Hippocampal formation (tissue), 2 donors: ENCODE results near the gene CACNA1A.
A peak's percentile ranks its signal among the peaks of the same experiment; 100 is the strongest.

Experiments
- DNase-seq, 2 donors: peaks; one replicate each; lab custom pipeline; 2025; lab: John Stamatoyannopoulos, UW

Gene CACNA1A

DNA sequence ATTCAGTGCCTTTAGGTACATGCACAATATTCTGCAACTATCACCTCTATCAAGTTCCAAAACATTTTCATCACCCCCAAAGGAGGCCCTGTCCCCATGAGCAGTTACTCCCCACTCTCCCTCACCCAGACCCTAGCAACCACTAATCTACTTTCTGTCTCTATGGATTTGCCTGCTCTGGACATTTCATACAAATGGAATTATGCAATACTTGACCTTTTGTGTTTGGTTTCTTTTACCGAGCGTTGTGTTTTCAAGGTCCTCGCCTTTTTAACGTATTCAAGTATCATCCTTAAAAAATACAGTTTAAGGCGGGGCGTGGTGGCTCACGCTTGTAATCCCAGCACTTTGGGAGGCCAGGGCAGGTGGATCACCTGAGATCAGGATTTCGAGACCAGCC lies 196.4 kb downstream of the CACNA1A start:
- DNase-seq, result no peak

DNA sequence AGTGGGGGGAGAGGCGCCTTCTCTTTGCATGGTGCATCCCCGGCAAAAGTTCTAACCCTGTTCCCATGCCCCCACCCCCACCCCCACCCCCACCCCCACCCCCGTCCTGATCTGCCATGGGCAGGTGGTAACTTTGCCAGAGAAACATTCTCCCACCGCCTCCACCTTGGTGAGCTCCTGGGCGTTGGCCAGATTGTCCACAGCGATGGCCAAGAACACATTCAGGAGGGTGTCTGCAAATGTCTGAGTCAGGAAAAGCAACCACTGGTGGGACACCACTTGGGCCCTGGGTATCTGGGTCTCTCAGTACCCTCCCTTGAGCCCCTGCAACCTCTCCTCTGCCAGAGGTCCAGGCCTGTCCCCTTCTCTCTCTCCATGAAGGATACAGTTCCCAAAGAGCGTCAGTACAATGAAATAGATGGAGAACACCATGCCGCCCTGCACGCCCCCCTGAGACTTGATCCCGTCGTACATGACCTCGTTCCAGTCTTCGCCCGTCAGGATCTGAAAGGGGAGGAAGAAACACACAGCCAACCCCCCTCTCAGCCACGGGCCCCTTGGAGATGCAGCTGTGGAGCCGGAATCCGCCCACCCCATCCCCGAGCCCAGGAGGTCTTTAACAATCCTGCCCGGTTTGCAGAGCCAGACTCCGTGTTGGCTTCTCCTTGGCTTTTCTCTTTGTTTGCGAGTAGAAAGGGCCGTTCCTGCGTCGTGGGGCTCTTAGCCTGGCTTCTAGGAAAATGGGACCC lies 202.7 kb downstream of the CACNA1A start:
- DNase-seq, result no peak

DNA sequence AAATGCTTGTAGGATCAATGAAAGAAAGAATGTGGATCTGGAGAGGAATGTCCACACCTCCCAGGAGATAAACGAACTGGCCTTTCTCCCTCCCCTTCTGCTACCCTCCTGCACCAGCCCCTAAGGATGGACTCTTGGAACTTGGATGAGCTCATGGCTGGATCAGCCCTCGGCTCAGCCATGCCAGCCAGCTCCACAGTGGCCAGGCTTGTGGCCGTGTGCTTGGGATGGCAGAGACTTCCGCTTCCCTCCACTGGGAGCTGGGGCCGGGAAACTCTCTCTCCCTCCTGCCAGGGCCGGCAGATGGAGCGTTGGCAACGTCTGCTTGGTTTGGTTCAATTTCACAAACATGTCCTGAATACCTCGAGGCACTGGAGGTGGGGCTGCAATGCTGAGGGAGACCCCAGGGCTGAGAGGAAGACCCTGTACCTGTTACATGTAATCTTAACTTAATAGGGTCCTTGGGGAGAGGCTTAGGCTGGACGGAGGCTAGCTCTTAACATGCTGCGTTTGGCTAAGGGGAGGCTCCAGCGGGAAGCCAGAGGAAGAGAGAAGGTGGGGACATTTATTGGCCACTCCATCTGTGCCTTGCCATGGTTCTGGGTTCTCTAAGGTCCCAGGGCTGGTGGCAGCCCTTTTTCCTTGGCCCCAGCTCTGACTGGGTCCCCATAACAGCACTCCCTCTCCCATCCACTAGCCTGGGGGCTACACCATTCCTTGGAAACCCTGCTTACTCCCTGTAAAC lies 203.6 kb downstream of the CACNA1A start:
- no peak for DNase-seq

DNA sequence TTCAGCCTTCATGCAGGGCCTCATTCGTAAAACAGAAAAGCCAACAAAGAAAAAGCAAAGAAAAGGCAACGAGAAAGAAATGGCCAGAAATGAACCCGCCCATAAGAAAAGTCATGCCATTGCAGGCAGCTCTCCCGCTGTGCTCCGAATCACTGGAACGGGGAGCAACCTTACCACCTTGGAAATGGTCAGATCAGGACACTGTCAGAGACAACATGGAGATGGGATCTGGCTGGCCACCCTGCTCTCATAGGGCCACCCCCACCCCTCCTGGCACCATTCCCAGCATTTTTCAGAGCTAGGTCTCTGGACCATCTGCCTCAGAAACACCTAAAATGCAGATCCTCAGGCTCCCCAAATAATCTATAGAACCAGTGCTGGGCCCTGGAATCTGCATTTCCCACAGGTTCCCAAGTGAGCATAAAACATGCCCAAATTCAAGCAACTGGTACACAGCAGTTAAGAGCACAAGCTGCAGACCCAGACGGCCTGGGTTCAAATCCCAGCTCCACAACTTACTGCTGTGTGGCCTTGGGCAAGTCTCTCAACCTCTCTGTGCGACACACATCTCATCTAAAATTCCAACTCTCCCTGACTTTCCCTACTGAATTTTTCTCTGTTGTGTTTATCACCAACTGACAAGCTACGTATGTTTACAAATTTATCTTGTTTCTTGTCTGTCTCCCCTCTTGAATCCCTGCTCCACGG lies 204.5 kb downstream of the CACNA1A start:
- DNase-seq, result no peak

DNA sequence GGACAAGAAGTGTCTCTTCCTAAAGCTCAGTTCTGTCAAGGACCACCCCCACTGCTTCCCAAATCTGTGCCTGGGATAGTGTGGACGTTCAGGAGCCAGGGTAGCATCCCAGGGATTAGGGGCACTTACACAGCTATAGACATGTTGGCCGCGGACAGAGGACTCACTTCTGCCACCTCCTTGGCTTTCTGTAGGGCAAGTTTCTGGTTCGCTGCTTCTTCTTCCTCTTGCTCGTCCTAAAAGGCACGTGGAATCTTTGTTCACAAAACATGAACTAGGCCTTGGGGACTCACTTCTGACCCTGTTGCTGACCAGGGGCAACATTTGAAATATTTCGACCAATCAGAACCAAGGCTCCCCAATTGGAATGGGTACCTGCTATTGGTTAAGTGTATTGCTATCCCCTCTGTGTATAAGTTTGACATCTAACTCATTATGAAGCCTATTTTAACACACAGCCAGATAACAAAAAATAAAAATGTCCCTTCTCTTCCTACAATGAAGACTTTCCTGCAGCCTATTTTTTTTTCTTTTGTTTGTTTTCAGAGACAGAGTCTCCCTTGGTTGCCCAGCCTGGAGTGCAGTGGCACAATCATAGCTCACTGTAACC lies 205.8 kb downstream of the CACNA1A start:
- DNase-seq, result no peak

DNA sequence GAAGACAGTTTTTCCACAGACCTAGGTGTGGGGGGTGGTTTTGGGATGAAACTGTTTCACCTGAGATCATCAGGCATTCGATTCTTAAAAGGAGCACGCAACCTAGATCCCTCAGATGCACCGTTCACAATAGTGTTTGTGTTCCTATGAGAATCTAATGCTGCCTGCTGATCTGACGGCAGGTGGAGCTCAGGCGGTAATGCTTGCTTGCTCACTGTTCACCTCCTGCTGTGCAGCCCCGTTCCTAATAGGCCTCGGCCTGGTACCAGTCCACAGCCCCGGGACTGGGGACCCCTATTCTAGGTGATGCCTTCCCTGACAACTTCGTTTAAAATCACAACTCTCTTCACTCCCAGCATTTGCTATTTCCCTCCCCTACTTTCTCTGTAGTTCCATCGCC lies 206.4 kb downstream of the CACNA1A start:
- no peak for DNase-seq

DNA sequence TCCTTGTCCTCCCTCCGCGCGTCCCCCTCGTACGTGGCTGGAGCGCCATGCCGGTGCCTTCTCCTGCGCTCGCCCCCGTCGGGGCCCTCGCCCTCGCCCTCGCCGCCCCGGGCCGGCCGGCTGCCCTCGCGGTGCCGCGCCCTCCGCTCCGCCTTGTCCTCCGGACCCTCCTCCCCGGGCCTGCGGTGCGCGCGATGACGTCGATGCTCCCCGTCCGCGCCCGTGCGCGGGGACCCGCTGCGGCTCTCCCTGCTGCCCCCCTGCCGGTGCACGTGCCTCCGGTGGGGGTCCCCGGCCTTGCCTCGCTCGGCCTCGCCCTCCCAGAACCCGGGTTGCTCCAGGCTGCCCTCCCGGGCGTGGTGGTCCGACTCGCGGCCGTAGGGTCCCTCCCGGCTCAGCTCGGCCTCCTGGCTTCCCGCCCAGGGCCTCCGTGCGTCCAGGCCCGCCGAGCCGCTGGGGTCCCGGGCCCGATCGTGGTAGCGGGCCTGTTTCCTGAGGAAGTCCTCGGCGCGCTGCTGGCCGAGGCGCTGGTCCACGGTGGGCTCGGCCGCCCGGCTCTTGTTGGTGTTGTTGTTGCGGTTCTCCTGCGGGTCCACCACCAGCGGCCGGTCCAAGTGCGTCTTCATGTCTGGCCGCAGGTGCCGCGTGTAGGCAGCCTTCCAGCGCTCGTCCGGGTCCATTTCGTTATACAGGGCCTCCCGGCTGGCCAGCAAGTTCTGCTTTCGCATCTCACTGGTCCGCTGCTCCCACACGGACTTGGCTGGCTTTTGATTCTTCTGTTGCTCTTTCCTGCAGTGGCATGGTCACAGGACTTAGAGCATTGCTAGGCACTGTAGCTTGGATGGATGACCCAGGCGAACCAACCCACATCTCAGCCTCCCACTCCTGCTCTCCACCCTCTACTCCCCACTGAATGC lies 207.5 kb downstream of the CACNA1A start:
- peak in 1 of 2 donors; percentile 16 for DNase-seq

DNA sequence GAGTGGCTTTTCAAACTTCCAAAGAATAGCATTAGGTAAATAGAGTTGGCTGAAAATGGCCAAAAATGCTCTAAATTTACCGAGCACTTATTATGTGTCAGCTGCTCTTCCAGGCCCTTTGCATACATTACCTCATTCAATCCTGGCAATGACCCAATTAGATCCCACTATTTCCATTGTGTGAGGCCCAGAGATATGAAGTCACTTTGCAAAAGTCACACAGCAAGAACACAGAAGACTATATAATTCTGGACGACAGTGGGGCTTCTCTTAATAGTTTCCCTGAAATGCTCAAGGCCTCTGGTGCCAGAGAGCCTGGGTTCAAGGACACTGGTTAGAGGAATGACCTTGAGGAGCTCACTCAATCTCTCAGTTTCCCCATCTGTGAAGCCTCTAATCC lies 209.3 kb downstream of the CACNA1A start:
- no peak for DNase-seq

DNA sequence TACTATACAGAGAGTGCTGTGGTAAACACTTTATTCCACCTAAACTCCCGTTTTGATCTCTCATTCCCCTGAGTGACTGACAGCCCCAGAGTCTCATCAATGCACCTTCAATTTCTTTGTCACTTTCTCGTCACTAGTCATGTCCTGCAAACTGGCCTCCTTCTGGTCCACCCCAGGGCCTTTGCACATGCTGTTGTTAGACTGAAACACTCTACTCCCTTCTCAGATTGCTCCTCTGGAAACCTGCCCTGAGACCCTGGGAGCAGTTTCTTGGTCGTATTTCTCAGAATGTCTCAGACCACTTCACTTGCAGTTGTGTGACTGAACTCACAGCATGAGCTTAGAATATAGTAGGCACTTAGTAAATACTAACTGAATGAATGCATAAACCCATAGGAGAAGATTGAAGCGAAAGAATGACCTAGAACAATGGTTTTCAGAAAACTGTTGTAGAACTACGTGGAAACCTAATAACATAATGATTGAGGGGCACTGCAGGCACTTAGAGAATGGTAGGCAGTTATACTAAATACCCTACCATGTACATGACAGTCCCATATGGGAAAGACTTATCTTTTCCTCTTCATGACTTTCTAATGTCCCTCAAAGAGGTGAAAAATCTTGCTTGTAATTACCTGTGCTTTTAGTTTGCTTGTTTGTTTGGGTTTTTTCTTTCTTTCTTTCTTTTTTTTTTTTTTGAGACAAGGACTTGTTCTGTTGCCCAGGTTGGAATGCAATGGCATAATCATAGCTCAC lies 211.3 kb downstream of the CACNA1A start:
- DNase-seq, result no peak

DNA sequence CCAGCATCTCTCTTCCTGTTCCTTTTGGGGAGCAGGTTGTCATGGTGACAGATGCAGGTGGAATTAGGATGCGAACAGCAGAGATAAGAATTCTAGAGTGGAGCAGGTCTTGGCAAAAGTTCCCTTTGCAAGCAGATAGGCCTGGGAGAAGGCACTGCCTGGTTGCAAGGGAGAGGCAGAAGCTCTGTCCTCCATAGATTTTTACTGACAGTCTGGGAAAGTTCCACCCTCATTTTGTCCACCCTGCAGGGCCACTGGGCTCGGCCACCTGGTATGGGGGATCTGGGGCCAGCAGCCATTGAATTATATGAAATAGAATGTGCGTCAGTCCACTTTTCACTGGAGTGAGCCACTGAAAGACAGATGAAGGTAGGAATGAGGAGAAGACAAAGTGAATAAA lies 214.4 kb downstream of the CACNA1A start:
- no peak for DNase-seq

DNA sequence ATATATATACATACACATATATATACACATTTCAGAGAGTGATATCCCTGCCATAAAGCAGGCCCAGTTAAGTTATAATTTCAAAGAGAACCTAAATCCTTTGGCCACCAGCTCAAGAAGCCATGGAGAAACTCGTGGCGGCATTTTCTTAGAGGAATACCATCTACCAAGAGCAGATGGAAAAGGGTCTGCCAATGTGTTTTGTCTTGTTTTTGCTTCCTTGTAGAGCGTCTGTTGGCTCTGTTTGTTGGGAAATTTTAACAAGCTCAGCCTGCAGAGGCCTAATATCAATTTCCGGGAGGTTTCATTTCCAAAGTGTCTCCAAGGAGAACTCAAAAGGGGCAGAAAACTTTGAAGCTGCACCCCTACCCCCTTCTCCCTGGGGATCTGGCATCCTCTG lies 215.5 kb downstream of the CACNA1A start:
- DNase-seq, result no peak

DNA sequence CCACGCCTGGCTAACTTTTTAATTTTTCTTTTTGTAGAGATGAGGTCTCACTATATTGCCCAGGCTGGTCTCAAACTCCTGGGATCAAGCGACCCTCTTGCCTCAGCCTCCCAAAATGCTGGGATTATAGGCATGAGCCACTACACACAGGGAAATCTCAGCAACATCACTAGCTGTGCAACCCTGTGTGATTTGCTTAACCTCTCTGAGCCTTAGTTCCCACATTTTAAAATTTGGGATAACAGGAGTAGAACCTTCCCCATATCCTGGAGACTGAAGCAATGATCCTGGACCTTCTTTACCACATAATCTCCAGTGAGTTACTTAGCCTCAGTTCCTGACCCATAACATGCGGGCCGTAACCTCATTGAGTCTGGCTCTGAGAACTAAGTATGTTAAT lies 217.0 kb downstream of the CACNA1A start:
- DNase-seq, result no peak

DNA sequence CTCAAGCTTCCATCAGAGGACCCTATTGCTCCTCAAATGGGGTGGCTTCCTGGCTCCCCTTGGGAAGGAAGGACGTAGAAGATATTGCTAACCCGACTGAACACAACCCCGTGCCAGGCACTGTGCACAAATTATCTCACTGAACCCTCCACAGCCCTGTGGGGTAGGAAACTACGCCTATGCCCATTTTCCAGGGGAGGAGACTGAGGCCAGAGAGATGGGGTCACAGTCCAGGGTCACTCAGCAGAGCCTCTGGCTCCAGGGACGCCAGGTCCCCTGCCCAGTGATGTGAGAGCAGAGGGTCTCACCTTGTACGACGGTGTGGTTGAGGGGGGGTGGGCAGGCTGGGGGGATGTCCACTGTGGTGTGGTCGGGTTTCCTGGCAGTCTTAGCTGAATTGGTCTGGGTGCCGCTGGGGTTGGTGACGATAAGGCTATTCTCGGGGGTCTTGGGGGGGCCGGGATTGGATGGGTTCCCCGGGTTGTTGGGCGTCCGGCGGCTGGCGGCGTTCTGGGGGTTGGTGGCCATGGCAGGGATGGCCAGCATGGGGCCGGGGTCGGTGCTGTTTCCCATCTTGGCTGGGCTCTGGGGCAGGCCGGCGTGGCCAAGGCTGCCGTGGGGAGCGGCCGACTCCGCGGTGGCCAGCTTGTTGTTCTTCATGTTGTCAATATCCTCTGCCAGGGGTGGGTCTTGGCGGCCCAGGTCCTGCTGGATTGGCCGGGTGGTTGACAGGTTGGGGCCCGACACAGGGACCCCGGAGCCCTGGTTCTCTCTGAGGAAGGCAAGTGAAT lies 219.9 kb downstream of the CACNA1A start:
- no peak for DNase-seq

DNA sequence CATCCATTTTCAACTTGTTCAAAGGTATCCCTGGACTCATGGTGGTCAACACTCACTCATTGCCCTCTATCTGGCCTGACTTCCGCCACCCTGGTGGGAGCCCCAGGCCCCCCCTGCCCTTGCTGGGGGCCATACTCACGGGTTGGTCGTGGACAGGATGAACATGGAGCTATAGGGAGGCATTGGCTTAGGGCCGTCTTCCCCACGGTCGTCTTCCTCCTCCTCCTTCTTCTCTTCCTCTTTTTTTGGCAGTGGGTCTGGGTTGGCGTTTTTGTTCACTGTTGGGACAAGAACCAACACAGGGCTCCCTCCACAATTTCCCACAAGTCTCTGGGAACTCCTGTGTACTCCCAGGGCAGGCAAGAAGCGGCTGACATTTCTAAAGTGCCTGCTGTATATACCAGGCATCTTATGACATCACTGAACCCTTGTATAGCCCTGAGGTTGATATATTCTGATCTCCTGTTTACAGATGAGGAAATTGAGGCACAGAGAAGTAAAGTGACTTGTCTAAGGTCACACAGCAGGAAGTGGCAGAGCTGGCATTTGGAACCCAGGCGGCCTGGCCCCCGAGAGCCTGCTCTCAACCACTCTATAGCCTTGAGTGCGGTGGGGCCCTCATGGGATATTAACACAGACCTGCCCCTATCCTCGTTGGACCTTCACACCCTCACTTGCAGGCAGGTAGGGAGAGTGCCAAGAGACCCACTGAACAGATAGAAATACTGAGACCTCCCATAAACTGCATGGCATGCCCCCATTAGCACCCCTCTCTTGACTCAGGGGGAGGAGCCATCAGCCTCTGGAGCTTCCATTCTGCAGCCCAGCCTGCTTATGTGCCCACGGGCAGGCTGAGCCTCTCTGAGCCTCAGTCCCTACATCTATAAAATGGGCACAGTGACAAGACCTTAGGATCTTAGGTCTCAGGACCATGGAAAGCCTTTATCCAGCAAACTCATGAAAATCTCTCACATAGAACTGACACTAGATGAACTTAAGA lies 221.1 kb downstream of the CACNA1A start:
- DNase-seq, result no peak

DNA sequence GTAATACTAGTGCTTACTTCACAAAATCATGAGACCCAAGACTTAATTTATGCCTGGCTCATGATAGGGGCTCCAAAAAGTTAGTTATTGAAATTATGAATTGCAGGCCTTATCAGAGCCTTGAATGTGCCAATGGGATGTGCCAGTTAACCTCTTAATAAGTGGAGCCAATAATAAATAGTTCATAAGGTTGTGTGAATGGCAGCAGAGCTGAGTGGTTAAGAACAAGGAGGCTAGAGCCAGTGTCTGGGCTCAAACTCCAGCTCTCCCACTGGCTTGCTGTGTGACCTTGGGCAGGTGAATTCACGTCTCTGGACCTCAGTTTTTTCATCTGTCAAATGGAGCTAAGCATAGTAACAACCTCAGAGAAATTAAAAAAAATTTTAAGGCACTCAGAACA lies 222.4 kb downstream of the CACNA1A start:
- DNase-seq, result no peak

DNA sequence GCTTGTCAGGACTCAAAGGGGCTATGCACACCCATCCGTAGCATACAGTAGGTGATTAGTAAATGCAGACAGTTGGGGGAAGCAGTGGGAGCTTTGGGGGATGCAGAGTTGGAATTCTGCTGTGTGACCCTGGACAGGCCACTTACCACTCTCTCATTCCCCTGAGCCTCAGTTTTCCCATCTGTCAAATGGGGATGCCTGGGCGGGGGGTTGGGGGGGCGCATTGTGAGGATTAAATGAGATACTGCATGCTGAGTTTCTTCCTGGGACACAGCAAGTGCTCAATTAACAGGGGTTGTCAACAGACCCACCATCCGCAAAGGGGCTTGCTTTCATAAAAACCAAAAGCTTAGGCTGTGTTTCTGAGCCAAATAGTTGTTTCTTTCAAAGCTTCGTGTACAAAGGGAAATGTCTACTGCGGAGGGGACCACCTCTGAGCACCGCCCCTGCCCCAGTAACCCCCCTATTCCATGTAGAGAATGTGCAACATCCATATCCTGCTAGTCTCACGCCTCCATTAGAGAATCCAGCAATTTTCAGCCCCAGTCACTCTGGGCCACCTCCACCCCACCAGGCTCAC lies 223.7 kb downstream of the CACNA1A start:
- DNase-seq, result no peak

DNA sequence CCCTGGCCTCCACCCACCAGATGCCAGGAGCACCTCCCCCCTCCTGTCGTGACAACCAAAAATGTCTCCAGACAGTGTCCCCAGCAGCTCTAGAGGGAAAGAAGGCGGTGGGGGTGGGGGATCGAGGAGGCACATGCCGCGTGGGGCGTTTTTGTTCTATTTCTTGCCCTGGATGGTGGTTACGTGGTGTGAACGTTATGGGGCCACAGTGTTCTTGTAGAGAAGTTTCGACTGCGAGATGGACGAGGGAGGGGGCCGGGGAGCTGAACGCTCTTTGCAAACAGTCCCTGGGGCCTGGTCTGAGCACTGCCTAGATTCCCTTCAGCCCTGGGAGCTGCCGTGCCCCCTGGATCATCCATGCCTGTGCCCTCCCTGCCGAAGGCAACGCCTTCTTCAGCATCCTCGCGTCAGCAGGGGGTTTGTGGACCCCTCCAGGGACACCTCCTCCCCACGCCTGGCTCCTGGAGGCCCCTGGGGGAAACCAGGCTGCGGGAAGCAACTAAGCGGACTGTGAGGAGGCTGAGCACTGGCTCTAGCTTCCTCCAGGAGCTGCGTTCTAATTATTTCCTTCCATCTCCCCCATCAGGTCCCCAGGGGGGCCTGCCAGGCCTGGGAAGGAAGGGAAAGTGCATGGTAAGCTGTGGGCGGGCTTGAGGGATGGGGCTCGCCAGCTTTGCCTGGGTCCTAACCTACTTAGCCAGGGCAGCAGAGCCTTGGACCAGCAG lies 224.6 kb downstream of the CACNA1A start:
- DNase-seq, result peak in 1 of 2 donors; percentile 15
